ENCODE measurements around the gene HADHA.
A peak's percentile ranks its signal among the peaks of the same experiment; 100 is the strongest.

The HADHA gene

DNA sequence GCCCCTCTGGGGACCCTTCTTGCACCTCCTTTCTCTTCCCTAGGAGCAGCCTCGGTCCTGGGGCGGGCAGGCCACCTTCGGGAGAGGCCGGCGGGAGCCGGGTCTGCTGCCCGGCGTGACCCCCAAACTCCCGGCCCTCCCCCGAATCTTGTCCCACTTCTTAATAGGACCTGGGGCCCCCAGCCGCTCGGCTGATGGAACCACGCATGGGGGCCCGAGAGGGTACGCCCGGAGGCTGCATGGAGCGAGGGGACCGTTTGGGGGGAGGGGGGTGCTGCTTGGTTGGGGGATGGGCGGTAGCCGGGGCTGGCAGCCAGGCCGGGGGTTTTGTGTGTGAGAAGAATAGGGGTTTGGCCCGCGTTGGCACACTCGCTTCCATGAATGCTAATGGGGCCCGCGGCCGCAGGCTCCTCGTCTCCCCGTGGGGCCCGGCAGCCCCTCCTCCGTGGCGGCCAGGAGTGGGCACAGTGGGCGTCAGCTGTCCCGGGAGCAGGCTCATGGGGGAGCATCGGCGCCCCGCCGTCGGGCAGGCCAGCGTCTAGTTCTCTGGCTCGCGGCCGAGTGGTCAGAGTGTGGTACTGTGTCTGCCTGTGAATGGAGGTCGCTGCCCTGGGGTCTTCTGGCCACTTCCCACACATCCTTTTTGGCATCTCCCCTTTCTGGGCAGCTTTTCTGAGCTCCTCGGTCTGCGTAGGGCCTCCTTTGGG is 70.5 kb downstream of the HADHA start:
- H2AFZ ChIP-seq (ENCODE audit: low read length): peak overlapping the region; percentile 91
- peak overlapping the region; percentile 97 for H3K18ac ChIP-seq (ENCODE audit: low read length)
- H3K9me3 ChIP-seq (replicated peaks in 1 of 2; ENCODE audit: control insufficient read depth in 2 of 2, insufficient read depth in 1 of 2, low read depth in 1 of 2, low read length in 2 of 2): no peaks in the 10 kb centered on the region
- H3K4me1 ChIP-seq (ENCODE audit: control insufficient read depth in 2 of 2, insufficient read depth in 1 of 2, low read depth in 1 of 2, low read length in 2 of 2): peaks cover 22 to 25% of the 10 kb centered on the region in 2 donors
- H3K4me3 ChIP-seq (ENCODE audit: low read length in 2 of 2): peak overlapping the region; percentile 76 to 93
- peak overlapping the region; percentile 75 for H2BK15ac ChIP-seq (ENCODE audit: low read length)
- H3K79me1 ChIP-seq (ENCODE audit: low read depth, low read length): peaks cover 11% of the 10 kb centered on the region
- H2BK12ac ChIP-seq (ENCODE audit: low read length): no peak overlapping the region
- H3K9ac ChIP-seq (ENCODE audit: low read depth, low read length, poor library complexity): peak overlapping the region; percentile 88
- H3K36me3 ChIP-seq (replicated peaks in 1 of 2; ENCODE audit: control insufficient read depth in 2 of 2, insufficient read depth in 2 of 2, low read length in 2 of 2): peaks cover 7 to 21% of the 10 kb centered on the region in 2 donors
- no peak overlapping the region for H4K91ac ChIP-seq (ENCODE audit: low read depth, low read length, poor library complexity)
- H3K14ac ChIP-seq (ENCODE audit: low read length): peak overlapping the region; percentile 82
- peak overlapping the region; percentile 43 for H3K27ac ChIP-seq (replicated peaks; ENCODE audit: low read length)
- peak overlapping the region; percentile 81 for H2BK120ac ChIP-seq (ENCODE audit: low read depth, low read length)
- WGBS, 2 donors (ENCODE audit: extremely low coverage in 2 of 2, insufficient read length in 2 of 2, insufficient replicate concordance in 1 of 2): no CpG with 5 or more reads among the region's 46 CpGs
- no peak overlapping the region for H3K4ac ChIP-seq (ENCODE audit: low read length)
- H3K23ac ChIP-seq (ENCODE audit: low read depth, low read length, poor library complexity): peak overlapping the region; percentile 75
- peaks cover 0 to 9% (median 0%) of the 10 kb centered on the region in 3 experiments for H3K27me3 ChIP-seq (ENCODE audit: control insufficient read depth in 3 of 3, insufficient read depth in 3 of 3, low read depth in 1 of 3, low read length in 3 of 3)
- peak overlapping the region; percentile 90 for H2BK5ac ChIP-seq (ENCODE audit: low read length)
- H4K8ac ChIP-seq (ENCODE audit: low read depth, low read length): no peak overlapping the region
- H3K4me2 ChIP-seq (ENCODE audit: insufficient read depth, low read length, poor library complexity, severe bottlenecking): peak overlapping the region; percentile 93
- peak overlapping the region; percentile 51 for H2AK5ac ChIP-seq (ENCODE audit: low read depth, low read length)
- DNase-seq (ENCODE audit: low spot score): no peak

- peak within 1 kb of the TSS; percentile 43 for H3K27ac ChIP-seq (replicated peaks; ENCODE audit: low read length)
- no CpG with 5 or more reads among the region's 102 CpGs for WGBS, 2 donors (ENCODE audit: extremely low coverage in 2 of 2, insufficient read length in 2 of 2, insufficient replicate concordance in 1 of 2)
Observed at GRCh38 chr2:26172871-26173775, 71.3 kb downstream of the HADHA start, which contains the start of gene GAREM2. TSS of gene GAREM2 (plus strand) at chr2:26173088. CDS start at chr2:26173221, 133 bp downstream.

DNA sequence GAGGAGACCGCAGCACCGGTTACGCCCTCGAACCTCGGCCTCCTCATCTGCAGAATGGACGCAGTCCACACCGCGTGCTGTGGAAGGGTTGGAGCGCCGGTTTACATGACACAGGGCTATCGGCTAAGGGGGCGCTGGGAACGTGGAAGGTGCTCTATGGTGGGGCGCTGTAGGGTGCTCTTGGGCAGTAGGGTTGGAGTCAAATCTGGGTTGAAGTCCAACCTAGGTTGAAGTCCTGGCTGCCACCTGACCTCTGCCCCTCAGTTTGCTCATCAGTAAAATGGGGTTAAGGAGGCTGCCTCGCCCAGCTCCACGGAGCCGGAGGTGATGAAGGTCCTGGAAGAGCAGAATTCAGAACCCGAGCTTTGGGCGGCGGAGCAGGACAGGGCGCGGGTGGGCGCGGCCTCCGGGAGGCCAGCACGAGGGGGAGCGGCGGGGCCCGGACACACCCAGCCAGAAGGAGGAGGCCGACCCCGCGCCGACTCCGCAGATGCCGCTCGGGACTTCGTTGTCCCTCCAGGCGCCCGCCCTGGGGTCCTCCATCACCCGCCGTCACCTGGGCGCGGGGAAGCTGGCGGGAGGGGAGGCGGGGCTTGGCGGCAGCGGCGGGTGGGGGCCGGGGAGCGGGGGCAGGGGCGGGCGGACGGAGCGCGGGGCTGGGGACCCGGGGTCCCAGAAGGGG is 72.1 kb downstream of the HADHA start:
- Histone ChIP-seq H3K27ac (replicated peaks; ENCODE audit: low read length) (no peak overlapping the region), H4K91ac (ENCODE audit: low read depth, low read length, poor library complexity) (no peak overlapping the region), H3K79me1 (ENCODE audit: low read depth, low read length) (peaks cover 11% of the 10 kb centered on the region), H2BK12ac (ENCODE audit: low read length) (peak overlapping the region; percentile 41), H3K18ac (ENCODE audit: low read length) (peak overlapping the region; percentile 88), H3K9ac (ENCODE audit: low read depth, low read length, poor library complexity) (peak overlapping the region; percentile 9), H3K36me3 (replicated peaks in 1 of 2; ENCODE audit: control insufficient read depth in 2 of 2, insufficient read depth in 2 of 2, low read length in 2 of 2) (peaks cover 6 to 12% of the 10 kb centered on the region in 2 donors), H3K27me3 (ENCODE audit: control insufficient read depth in 3 of 3, insufficient read depth in 3 of 3, low read depth in 1 of 3, low read length in 3 of 3) (peaks cover 0 to 9% (median 0%) of the 10 kb centered on the region in 3 experiments), H2BK5ac (ENCODE audit: low read length) (no peak overlapping the region), H2BK15ac (ENCODE audit: low read length) (peak overlapping the region; percentile 19), H3K4me1 (ENCODE audit: control insufficient read depth in 2 of 2, insufficient read depth in 1 of 2, low read depth in 1 of 2, low read length in 2 of 2) (peaks cover 22 to 24% of the 10 kb centered on the region in 2 donors), H2AFZ (ENCODE audit: low read length) (peak overlapping the region; percentile 78), H3K4me2 (ENCODE audit: insufficient read depth, low read length, poor library complexity, severe bottlenecking) (peak overlapping the region; percentile 77), H3K4me3 (ENCODE audit: low read length in 2 of 2) (peak overlapping the region; percentile 26 to 73), H3K4ac (ENCODE audit: low read length) (no peak overlapping the region), H3K14ac (ENCODE audit: low read length) (peak overlapping the region; percentile 21), H2BK120ac (ENCODE audit: low read depth, low read length) (no peak overlapping the region), H4K8ac (ENCODE audit: low read depth, low read length) (no peak overlapping the region), H3K23ac (ENCODE audit: low read depth, low read length, poor library complexity) (peak overlapping the region; percentile 11), H3K9me3 (replicated peaks in 1 of 2; ENCODE audit: control insufficient read depth in 2 of 2, insufficient read depth in 1 of 2, low read depth in 1 of 2, low read length in 2 of 2) (no peaks in the 10 kb centered on the region), H2AK5ac (ENCODE audit: low read depth, low read length) (peak overlapping the region; percentile 24)
- peak; percentile 38 for DNase-seq (ENCODE audit: low spot score)
- no CpG with 5 or more reads among the region's 56 CpGs for WGBS, 2 donors (ENCODE audit: extremely low coverage in 2 of 2, insufficient read length in 2 of 2, insufficient replicate concordance in 1 of 2)

More at GRCh38 chr2:26172871-26173775, 71.3 kb downstream of the HADHA start, which contains the start of gene GAREM2:
- H2BK120ac ChIP-seq (ENCODE audit: low read depth, low read length): peak within 1 kb of the TSS; percentile 81
- no peak within 1 kb of the TSS for H4K91ac ChIP-seq (ENCODE audit: low read depth, low read length, poor library complexity)
- H3K18ac ChIP-seq (ENCODE audit: low read length): peak within 1 kb of the TSS; percentile 99
- peak within 1 kb of the TSS; percentile 3 for H4K8ac ChIP-seq (ENCODE audit: low read depth, low read length)
- DNase-seq (ENCODE audit: low spot score): peak; percentile 42
- peak within 1 kb of the TSS; percentile 98 for H3K14ac ChIP-seq (ENCODE audit: low read length)
- H3K9ac ChIP-seq (ENCODE audit: low read depth, low read length, poor library complexity): peak within 1 kb of the TSS; percentile 96
- H3K4me2 ChIP-seq (ENCODE audit: insufficient read depth, low read length, poor library complexity, severe bottlenecking): peak within 1 kb of the TSS; percentile 93
- H2BK5ac ChIP-seq (ENCODE audit: low read length): peak within 1 kb of the TSS; percentile 90
- peak within 1 kb of the TSS; percentile 91 for H2AFZ ChIP-seq (ENCODE audit: low read length)
- H3K4me3 ChIP-seq (ENCODE audit: low read length in 2 of 2): peak within 1 kb of the TSS; percentile 76 to 93
- peak within 1 kb of the TSS; percentile 51 for H2AK5ac ChIP-seq (ENCODE audit: low read depth, low read length)
- H2BK12ac ChIP-seq (ENCODE audit: low read length): peak within 1 kb of the TSS; percentile 41
- peak within 1 kb of the TSS; percentile 81 for H2BK15ac ChIP-seq (ENCODE audit: low read length)
- peaks cover 22 to 24% of the 10 kb centered on the region in 2 donors for H3K4me1 ChIP-seq (ENCODE audit: control insufficient read depth in 2 of 2, insufficient read depth in 1 of 2, low read depth in 1 of 2, low read length in 2 of 2)
- peaks cover 0 to 9% (median 0%) of the 10 kb centered on the region in 3 experiments for H3K27me3 ChIP-seq (ENCODE audit: control insufficient read depth in 3 of 3, insufficient read depth in 3 of 3, low read depth in 1 of 3, low read length in 3 of 3)
- peak within 1 kb of the TSS; percentile 80 for H3K23ac ChIP-seq (ENCODE audit: low read depth, low read length, poor library complexity)
- peaks cover 7 to 20% of the 10 kb centered on the region in 2 donors for H3K36me3 ChIP-seq (replicated peaks in 1 of 2; ENCODE audit: control insufficient read depth in 2 of 2, insufficient read depth in 2 of 2, low read length in 2 of 2)
- H3K9me3 ChIP-seq (replicated peaks in 1 of 2; ENCODE audit: control insufficient read depth in 2 of 2, insufficient read depth in 1 of 2, low read depth in 1 of 2, low read length in 2 of 2): no peaks in the 10 kb centered on the region
- H3K79me1 ChIP-seq (ENCODE audit: low read depth, low read length): peaks cover 11% of the 10 kb centered on the region
- no peak within 1 kb of the TSS for H3K4ac ChIP-seq (ENCODE audit: low read length)
